Erythroblast (primary cell): ENCODE measurements around the gene BCLAF3.

Source experiments
- GATA1 ChIP-seq: IDR thresholded peaks from 2 replicates; pipeline ENCODE4 v1.6.1; 2011; ENCODE audit warnings: low read depth, mild to moderate bottlenecking, control low read depth, low read length, moderate library complexity
- POLR2A ChIP-seq: IDR thresholded peaks from 2 replicates; pipeline ENCODE4 v1.6.1; 2011; ENCODE audit warnings: mild to moderate bottlenecking, low read length

DNA sequence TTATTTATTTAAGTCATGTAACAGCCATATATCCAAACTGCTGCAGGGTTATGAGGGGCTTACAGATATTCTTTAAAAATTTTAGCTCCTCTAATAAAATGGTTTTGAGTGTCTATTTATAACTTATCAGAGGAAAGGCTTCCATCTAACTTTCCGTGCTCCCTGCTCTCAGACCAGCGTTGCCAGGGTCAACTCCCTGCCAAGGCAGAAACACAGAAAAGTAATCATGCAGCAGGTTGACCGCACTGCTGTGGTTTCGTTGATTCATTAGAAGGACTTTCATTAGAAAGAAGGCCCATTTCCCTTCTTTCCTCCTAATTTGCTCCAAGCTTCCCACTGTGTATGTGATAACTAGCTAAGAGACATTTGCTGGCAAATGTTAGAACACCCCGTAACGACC, 33.9 kb downstream of the BCLAF3 start:
- TF ChIP-seq POLR2A = no peak
- TF ChIP-seq GATA1 = no peak
